Suprapubic skin (tissue), 4 donors: ENCODE data around the gene GRIK4. TPM values are rescaled to one million over a fixed set of nuclear protein-coding genes. Genes with fewer than 3 reads are reported as not detected.

Source experiments
- DNase-seq, 2 donors: peaks; one replicate each; pipeline ENCODE4 v3.0.0-alpha.2; 2019; ENCODE audit warnings: low spot score in 2 of 2
- H3K27ac ChIP-seq: fragments of 200-600 bp; sonication (generic); one replicate; pipeline ENCODE4 v1.5.1; 2019
- H3K27me3 ChIP-seq: fragments of 200-600 bp; sonication (generic); one replicate; pipeline ENCODE4 v1.5.1; 2019
- H3K36me3 ChIP-seq: fragments of 200-600 bp; sonication (generic); one replicate; pipeline ENCODE4 v1.5.1; 2019
- H3K4me1 ChIP-seq: fragments of 200-600 bp; sonication (generic); one replicate; pipeline ENCODE4 v1.5.1; 2019
- H3K4me3 ChIP-seq: fragments of 200-600 bp; sonication (generic); one replicate; pipeline ENCODE4 v1.5.1; 2019; ENCODE audit warnings: mild to moderate bottlenecking
- H3K9me3 ChIP-seq: fragments of 200-600 bp; sonication (generic); one replicate; pipeline ENCODE4 v1.5.1; 2019
- CTCF ChIP-seq, 2 donors: fragments of 200-600 bp in 1 of 2; fragments of 450-650 bp in 1 of 2; sonication (generic) in 1 of 2; IDR thresholded peaks; one replicate each; pipeline ENCODE4 v1.5.1; 2016 to 2019; ENCODE audit warnings: antibody characterized with exemption in 2 of 2, mild to moderate bottlenecking in 1 of 2, moderate library complexity in 1 of 2
- EP300 ChIP-seq: sonication (generic); formaldehyde crosslinking; IDR thresholded peaks from one replicate; pipeline ENCODE4 v1.6.1; 2017; ENCODE audit warnings: antibody characterized with exemption
- POLR2A ChIP-seq, 2 donors: fragments of 450-650 bp; IDR thresholded peaks; one replicate each; pipeline ENCODE4 v1.6.1; 2017; ENCODE audit warnings: antibody characterized with exemption in 2 of 2, mild to moderate bottlenecking in 2 of 2, moderate library complexity in 2 of 2
- POLR2AphosphoS5 ChIP-seq, 3 donors: sonication (generic); formaldehyde crosslinking; IDR thresholded peaks; one replicate each; pipeline ENCODE4 v1.6.1; 2017; ENCODE audit warnings: antibody characterized with exemption in 3 of 3
- WGBS: methylation state at CpG from one replicate; pipeline ENCODE4 v1.1.5; 2018; 5-methylcytosine and 5-hydroxymethylcytosine counted together
- total RNA-seq, 4 donors: library from RNA; depleted of rRNA; stranded (reverse); fragments of >200 nt; gene quantifications; one replicate each; pipeline ENCODE4 v1.1.0, GENCODE V29; 2016

GRIK4 gene
- total RNA-seq, 4 donors from 2014 or later: 0.24 TPM; not detected in 3

- H3K27ac ChIP-seq: no peak overlapping the region
- no peaks in the 10 kb centered on the region for H3K36me3 ChIP-seq
- H3K9me3 ChIP-seq: peaks cover 5% of the 10 kb centered on the region
- DNase-seq: peak in 1 of 2 donors; percentile 38
- peaks cover 9% of the 10 kb centered on the region for H3K4me1 ChIP-seq
- TF ChIP-seq POLR2AphosphoS5 (IDR thresholded peaks at IDR 0.05): no peak
- no peak for TF ChIP-seq EP300
- TF ChIP-seq POLR2A (IDR thresholded peaks at IDR 0.05): no peak
- no peak for TF ChIP-seq CTCF (IDR thresholded peaks at IDR 0.05)
- no peaks in the 10 kb centered on the region for H3K27me3 ChIP-seq
- H3K4me3 ChIP-seq: no peak overlapping the region
- 94% methylated on average over 4 of the region's 4 CpGs for WGBS
These were observed 195.6 kb downstream of the GRIK4 start for GRCh38 chr11:120707098-120707497.

- DNase-seq: peak in 1 of 2 donors; percentile 34
- no peak for TF ChIP-seq POLR2A (IDR thresholded peaks at IDR 0.05)
- no peak for TF ChIP-seq POLR2AphosphoS5 (IDR thresholded peaks at IDR 0.05)
- no peak for TF ChIP-seq EP300
- TF ChIP-seq CTCF (IDR thresholded peaks at IDR 0.05): no peak
- Histone ChIP-seq H3K4me3 (no peak overlapping the region), H3K4me1 (peaks cover 9% of the 10 kb centered on the region), H3K36me3 (no peaks in the 10 kb centered on the region), H3K9me3 (peaks cover 5% of the 10 kb centered on the region), H3K27ac (no peak overlapping the region), H3K27me3 (no peaks in the 10 kb centered on the region)
- WGBS: 79% methylated on average over 2 of the region's 2 CpGs
These were observed 196.1 kb downstream of the GRIK4 start for GRCh38 chr11:120707663-120708062.

GRCh38 chr11:120708511-120709183 is 197.1 kb downstream of the GRIK4 start:
- TF ChIP-seq POLR2AphosphoS5 (IDR thresholded peaks at IDR 0.05) (no peak), EP300 (no peak), CTCF (IDR thresholded peaks at IDR 0.05) (no peak), POLR2A (IDR thresholded peaks at IDR 0.05) (no peak)

GRCh38 chr11:120709808-120710207 is 198.3 kb downstream of the GRIK4 start:
- TF ChIP-seq POLR2AphosphoS5 (IDR thresholded peaks at IDR 0.05): no peak
- TF ChIP-seq EP300: no peak
- TF ChIP-seq CTCF (IDR thresholded peaks at IDR 0.05): no peak
- no peak for TF ChIP-seq POLR2A (IDR thresholded peaks at IDR 0.05)
- WGBS: 91% methylated on average over 10 of the region's 10 CpGs
- H3K9me3 ChIP-seq: peaks cover 5% of the 10 kb centered on the region
- H3K27me3 ChIP-seq: no peaks in the 10 kb centered on the region
- no peak overlapping the region for H3K27ac ChIP-seq
- peaks cover 11% of the 10 kb centered on the region for H3K4me1 ChIP-seq
- no peak overlapping the region for H3K4me3 ChIP-seq
- no peaks in the 10 kb centered on the region for H3K36me3 ChIP-seq
- DNase-seq: no peak

More at GRCh38 chr11:120708511-120709183, 197.1 kb downstream of the GRIK4 start:
- Histone ChIP-seq H3K4me1 (peaks cover 9% of the 10 kb centered on the region), H3K27ac (no peak overlapping the region), H3K36me3 (no peaks in the 10 kb centered on the region), H3K27me3 (no peaks in the 10 kb centered on the region), H3K9me3 (peaks cover 5% of the 10 kb centered on the region), H3K4me3 (no peak overlapping the region)
- WGBS: 84% methylated on average over 11 of the region's 11 CpGs
- DNase-seq: peak in 1 of 2 donors; percentile 41

GRCh38 chr11:120710354-120711131 is 199.0 kb downstream of the GRIK4 start:
- Histone ChIP-seq H3K36me3 (no peaks in the 10 kb centered on the region), H3K4me1 (peaks cover 15% of the 10 kb centered on the region), H3K27me3 (peaks cover 3% of the 10 kb centered on the region), H3K27ac (no peak overlapping the region), H3K9me3 (peaks cover 5% of the 10 kb centered on the region), H3K4me3 (no peak overlapping the region)
- 61% methylated on average over 13 of the region's 13 CpGs for WGBS
- TF ChIP-seq POLR2AphosphoS5 (IDR thresholded peaks at IDR 0.05) (no peak), EP300 (no peak), POLR2A (IDR thresholded peaks at IDR 0.05) (no peak), CTCF (IDR thresholded peaks at IDR 0.05) (no peak)
- DNase-seq: peak; percentile 75 to 81
